Stromal cell of bone marrow (primary cell): Measurements from ENCODE around the gene DLEC1.

ENCODE experiments used
- DNase-seq: peaks from one replicate; pipeline ENCODE4 v3.0.0-alpha.2; 2012; ENCODE audit warnings: low read depth

The DLEC1 gene

GRCh38 chr3:38001456-38002081, 37.4 kb upstream of the DLEC1 start:
- DNase-seq: no peak

GRCh38 chr3:38002291-38002876, 36.6 kb upstream of the DLEC1 start:
- no peak for DNase-seq

- no peak for DNase-seq
Measured at GRCh38 chr3:38002940-38003339, 36.1 kb upstream of the DLEC1 start.

DNA sequence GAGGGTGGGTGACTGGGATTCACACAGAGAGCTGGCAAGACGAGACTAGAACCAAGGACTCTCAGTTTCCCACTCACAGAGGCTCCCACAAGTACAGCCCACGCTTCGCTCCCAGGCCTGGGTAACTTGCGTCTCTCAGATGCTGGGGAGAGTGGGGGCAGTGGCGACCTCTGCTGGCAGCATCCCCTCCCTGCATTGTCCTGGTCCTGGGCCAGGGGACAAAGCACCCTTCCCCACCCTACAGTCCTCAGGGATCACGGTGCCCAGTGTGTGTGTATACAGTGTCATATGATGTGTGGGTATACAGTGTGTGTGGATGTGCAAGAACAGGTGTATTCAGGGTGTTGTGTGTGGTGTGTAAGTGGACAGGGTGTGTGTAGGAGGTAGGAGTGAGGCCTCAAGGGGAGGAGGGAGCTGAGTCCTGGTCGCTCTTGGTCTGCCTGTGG, 35.6 kb upstream of the DLEC1 start:
- no peak for DNase-seq

- no peak for DNase-seq
Measured at GRCh38 chr3:38003817-38004414, 35.1 kb upstream of the DLEC1 start.

GRCh38 chr3:38004415-38005075, 34.5 kb upstream of the DLEC1 start:
- peak; percentile 43 for DNase-seq

DNA sequence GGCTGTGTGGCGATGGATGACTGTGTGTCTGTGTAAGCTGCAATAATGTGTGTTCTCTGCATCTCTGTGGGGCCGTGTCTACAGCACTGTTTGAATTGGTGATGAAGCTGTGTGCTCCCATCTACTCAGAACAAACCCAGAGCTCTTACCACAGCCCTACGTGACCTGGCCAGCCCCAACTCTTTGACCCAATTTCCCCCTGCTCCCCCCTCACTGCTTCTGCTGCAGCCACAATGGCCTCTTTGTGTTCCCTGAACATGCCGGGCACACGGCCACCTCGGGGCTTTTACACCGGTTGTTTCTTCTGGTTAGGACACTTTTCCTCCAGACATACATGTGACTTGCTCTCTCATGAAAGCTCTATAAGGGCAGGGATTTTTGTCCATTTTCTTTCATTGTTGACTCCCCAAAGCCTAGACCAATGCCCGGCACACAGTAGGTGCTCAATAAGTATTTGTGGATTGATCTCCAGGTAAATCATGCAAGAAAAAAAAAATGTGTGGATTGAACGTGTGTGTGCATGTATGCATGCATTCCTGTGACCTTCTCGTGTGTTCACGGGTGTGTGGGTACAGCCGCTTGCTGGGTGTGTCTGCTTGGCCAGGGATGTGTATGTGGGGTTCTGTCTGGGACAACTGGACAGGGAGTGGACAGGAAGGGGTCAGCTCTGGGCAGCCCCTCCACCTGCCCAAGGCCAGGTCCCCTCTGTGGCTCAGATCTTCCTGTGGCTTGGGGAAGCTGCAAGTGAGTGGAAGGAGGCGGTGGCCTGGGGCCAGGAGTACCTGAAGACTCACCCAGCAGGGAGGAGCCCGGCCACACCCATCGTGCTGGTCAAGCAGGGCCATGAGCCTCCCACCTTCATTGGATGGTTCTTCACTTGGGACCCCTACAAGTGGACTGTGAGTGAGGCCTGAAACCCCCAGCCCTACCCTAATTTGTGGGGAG, 33.7 kb upstream of the DLEC1 start:
- no peak for DNase-seq

DNA sequence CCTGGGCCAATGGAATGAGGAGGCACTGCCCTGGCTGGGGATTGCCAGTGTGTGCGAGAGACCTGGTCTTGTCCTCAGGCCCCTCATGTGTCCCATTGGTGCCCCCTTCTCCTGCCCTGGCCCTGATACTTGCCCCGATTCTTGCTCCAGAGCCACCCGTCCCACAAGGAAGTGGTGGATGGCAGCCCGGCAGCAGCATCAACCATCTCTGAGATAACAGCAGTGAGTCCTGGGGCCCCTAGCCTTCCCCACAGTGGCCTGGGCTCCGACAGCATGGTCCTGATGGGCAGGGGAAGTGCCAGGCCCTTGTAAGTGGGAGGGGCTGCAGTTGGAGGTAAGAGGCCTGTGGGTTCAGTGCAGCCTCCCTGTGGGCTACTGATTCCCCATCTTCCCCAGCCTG, 33.0 kb upstream of the DLEC1 start:
- DNase-seq: no peak

- DNase-seq: no peak
Measured at GRCh38 chr3:38006445-38006995, 32.5 kb upstream of the DLEC1 start.

- no peak for DNase-seq
Measured at GRCh38 chr3:38007754-38008090, 31.3 kb upstream of the DLEC1 start.

DNA sequence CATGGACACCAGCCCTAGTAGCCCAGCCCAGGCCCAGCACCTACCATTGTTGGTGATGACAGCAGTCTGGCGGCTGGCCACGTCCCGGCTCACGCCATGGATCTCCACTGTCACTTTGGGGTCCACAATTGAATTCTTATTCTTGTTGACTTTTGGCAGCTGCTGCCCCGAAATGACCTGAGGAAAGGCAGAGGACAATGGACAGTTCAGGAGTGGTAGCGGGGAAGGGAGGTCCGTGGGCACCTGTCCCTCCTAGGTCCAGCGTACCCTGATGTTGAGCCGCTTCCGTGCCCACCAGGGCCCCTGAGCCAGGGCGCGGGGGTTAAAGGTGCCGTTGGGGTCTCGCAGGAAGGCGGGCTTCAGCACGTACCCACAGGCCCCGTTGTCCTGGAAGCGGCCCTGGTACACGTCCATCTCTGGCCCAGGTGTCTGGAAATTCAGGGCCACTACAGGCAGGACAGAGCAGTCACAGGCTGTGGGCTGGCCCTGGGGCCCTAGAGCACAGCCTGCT, 30.8 kb upstream of the DLEC1 start:
- DNase-seq: no peak

- DNase-seq: no peak
Measured at GRCh38 chr3:38008971-38009580, 29.9 kb upstream of the DLEC1 start.

- DNase-seq: no peak
Measured at GRCh38 chr3:38009807-38010591, 29.0 kb upstream of the DLEC1 start.

DNA sequence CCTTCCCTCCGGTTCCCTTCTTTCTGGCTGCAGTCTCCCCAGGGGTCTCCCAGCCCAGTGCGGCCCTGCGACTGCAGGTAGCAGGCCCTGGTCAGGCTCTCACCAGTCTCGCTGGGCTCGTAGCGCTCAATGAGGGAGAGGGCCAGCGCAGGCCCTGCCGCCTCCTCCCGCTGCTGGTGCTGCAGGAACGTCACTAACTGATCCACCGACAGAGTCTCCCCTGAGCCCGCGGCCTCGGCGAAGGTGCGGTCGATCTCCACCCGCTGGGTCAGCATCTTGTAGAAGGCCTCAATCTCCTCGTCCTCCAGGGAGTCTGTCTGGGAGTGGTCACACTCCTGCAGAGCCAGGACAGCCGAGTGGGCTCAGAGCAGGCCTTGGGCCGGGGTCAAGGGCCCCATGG, 27.9 kb upstream of the DLEC1 start:
- DNase-seq: no peak

DNA sequence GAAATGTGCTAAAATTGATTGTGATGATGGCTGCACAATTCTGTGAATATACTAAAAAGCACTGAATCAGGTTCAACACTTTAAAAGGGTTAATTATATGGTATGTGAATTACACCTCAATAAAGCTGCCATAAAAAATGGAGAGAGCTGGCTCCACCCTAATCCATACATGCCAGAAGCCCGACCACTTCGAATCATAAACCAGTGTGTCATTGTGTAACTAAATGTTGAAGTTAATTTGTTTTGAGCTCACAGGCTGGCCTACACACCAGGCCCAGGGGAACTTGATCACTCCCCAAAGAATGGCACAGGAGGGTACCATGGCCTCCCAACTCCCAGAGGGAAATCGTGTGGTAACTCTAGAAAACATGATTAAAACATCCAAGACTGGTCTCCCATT, 23.5 kb upstream of the DLEC1 start:
- no peak for DNase-seq

DNA sequence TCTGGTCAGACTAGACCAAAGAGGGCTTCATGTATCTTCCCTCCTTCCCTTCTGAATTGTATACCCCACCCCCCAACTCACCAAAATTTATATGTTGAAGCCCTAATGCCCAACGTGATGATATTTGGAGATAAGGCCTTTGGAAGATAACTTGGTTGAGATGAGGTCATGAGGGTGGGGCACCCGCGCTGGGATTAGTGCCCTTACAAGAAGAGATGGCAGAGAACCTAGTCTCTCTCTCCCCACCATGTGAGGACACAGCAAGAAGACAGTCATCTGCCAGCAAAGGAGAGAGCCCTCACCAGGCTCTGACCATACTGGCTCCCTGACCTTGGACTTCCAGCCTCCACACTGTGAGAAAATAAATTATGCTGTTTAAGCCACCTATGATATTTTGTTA, 23.0 kb upstream of the DLEC1 start:
- DNase-seq: no peak

DNA sequence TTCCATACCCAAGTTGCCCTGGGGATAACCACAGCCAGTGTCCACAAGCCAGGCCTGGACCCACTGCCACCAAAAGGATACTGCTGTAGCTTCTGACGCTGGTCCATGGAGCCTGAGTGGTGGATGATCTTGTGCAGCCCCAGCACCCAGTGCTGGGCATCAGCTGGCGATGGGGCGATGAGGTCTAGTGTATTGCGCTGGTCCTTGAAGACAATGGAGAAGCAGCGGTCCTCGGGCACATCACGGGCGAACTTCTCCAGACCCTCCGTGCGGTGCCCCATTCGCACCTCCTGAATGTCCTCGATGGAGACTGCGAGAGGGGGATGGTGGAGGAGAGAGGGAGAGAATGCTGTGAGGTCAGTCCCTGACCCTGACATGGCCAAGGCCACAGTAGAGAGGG, 22.6 kb upstream of the DLEC1 start:
- DNase-seq: no peak

DNA sequence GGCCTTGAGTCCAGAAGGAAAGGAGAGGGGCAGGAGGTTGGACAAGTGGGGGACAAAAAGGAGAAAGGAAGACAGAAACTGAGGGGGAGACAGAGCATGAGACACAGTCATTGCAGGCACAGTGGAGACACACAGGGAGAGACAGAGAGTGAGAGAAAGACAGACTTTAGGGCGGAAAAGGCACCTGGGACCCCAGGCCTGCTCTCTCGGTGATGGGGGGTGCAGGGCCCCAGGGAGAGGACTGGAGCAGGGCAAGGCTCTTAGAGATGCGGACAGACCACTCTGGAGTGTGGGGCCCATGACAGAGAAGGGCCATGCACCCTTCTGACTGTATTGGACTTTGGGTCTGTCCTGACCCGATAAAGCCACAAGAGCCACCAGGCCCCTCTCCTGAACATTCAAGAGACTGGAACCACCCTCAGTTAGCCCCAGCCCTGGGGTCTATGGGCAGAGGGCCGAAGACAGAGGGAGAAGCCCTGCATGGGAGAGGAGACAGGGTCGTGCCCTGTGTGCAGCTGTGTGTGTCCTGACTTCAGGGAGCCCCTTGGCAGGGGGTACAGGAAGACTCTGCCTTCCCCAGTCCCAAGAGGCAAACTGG, 22.1 kb upstream of the DLEC1 start:
- no peak for DNase-seq

GRCh38 chr3:38017445-38018295, 21.3 kb upstream of the DLEC1 start:
- no peak for DNase-seq
